Astrocyte of the hippocampus (primary cell): ENCODE data around the gene PCDH12.

Experiments
- DNase-seq: peaks from one replicate; pipeline ENCODE4 v3.0.0; 2011; ENCODE audit warnings: low read depth, low spot score

Gene PCDH12

DNA sequence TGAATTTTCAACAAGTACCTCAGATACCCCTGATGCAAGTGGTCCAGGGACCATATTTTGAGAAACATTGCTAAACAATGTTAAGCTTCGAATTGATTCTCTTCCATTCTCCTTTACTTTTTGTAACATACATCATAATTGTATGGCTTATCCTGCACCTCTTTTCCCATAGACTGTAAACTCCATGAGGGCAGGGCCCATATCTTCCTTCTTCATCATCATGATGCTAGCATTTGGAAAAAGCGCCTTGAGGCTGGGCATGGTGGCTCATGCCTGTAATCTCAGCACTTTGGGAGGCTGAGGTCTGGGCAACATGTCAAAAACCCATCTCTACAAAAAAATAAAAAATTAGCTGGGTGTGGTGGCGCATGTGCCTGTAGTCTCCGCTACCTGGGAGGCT lies 48.8 kb downstream of the PCDH12 start:
- DNase-seq: no peak

DNA sequence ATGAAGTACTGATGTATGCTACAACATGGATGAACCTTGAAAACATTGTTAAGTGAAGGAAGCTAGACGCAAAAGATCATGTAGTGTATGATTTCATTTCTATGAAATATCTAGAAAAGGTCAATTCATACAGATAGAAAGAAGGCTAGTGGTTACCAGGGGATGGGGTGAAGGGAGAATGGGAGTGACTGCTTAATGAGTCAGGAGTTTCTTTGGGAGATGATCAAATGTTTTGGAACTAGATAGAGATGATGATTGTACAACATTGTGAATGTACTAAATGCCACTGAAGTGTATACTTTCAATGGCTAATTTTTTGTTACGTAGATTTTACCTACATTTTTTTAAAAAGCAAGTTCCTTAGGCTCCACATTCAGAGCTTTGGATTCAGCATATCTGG lies 49.2 kb downstream of the PCDH12 start:
- DNase-seq: no peak

DNA sequence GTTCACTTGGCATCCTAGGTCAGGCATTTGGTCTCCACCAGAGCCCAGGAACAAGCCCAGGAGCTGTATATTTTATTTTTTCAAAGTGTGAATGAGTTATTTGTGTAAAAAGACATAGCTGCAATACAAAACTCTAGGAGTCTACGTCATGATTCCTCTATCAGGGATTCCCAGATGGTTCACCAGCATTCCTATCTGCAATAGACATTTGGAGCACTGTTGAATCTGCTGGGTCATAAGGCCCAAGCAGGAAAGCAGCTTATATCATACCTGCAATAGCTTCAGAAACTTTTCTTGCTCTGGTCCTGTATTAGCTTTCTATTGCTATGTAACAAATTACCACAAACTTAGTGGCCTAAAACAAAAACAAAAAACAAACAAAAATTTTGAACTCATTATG lies 51.0 kb downstream of the PCDH12 start:
- no peak for DNase-seq

DNA sequence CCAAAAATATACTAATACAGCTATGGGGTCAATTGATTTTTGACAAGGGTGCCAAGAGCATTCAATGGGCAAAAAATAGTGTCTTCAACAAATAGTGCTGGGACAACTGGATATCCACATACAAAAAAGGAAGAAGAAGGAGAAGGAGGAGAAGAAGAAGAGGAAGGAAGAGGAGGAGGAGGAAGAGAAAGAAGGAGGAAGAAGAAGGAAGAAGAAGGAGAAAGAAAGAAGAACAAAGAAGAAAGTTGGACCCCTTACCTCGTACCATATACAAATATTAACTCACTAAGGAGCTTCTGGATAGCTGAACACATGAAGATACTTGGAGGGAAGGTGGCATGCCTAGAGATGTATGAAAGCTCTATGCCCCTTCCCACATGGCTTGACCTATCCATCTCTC lies 51.5 kb downstream of the PCDH12 start:
- DNase-seq: no peak

DNA sequence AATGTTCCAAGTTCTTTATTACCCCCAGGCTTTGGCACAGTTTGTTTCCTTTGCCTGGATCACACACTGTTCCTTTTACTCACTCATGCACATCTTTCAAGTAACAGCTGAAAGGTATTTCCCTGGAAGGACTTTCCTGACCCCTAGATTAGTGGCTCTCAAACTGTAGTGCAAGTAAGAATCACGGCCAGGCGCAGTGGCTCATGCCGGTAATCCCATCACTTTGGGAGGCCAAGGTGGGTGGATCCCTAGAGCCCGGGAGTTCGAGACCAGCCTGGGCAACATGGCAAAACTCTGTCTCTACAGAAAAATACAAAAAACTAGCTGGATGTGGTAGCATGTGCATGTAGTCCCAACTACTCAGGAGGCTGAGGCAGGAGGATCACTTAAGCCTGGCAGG lies 53.5 kb downstream of the PCDH12 start:
- no peak for DNase-seq

DNA sequence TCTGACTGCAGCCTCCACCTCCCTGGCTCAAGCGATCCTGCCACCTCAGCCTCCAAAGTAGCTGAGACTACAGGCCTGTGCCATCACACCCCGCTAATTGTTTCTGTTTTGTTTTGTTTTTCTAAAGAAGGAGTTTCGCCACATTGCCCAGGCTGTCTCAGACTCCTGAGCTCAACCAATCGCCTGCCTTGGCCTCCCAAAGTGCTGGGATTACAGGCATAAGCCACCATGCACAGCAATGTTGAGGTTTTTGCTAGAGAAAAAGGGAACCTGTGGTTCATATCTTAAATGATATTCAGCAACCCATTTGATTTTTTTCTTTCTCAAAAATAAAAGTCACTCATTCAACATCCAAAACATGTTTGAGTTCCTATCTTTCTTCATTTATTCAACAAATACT lies 54.7 kb downstream of the PCDH12 start:
- DNase-seq: no peak

DNA sequence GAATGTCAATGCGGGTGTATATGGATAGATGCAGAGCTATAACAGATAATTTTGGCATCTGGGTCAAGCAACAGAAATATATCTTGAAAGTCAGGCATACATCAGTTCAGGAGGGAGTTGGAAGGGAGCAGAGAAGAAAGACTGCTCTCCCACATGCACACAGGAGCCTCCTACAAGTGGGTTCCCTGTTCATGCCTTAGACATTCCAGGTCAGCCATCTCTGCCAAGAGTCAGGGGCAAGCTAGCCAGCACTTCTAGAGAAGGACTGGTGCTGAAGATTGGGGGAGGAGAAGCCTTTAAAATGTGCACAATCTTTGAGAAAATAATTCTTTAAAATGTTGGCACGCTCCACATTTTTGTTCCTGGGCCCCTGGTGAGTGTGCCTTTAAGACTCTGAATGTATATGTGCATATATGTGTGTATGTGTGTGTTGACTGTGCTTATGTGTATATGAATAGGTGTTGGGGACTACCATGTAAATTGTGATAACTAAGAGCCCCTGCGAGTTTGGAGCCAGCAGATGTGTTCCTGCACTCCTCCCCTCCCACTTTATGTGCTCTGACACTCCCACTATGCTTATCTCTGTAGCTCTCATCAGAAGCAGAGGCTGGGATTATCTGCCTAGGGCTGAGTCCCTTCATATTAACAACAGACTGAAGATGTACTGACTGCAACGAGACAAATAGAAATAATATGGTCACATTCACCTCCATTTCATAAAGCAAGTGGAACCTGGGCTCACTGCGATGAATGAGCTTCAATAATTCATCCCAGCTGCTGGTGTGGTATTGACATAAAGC lies 55.8 kb downstream of the PCDH12 start:
- no peak for DNase-seq

DNA sequence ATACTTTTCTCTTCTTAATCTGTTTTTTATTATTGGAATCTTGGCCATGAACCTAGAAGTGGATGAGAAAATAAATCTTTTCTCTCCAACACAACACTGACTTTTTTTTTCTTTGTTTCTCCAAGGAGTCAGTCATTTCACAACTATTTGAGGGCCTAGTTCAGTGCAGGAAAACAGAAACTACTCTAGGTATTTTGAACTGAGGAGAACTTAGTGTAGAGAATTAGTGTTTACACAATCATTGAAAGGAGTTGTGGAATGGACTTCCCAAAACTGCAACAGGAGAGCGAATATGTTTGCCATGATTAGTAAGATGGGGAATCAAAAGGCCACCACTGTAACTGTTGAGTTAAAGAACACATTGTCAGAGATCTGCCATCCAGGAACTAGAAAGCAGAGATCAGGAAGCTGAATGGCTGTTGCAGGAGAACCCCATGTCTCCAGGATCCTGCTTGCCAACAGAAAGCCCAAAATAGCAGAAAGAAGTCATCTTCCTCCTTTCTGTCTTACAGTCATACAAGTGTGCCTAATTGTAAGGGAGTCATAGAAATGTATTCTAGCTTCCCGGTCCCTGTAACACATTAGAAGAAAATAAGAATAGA lies 59.5 kb downstream of the PCDH12 start:
- DNase-seq: no peak

DNA sequence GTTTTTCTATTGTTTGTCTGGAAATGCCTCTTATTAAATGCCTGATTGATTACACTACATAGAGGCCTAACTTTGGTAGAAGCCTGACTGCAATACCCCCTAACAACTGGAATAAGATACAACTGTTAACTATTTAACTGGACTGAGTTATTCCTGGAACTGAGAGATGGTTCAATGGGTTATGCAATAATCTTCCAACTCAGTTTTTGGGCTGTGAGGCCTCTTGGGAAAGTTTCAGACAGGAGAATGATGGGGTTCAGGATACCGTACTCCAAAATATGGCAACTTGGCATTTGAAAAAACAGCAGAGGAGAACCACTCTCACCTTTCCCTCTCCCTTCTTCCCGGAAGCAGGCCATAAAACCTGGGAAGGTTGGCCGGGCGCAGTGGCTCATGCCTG lies 60.6 kb downstream of the PCDH12 start:
- DNase-seq: no peak
